HepG2 (cell line): Measurements from ENCODE around the gene SLCO4A1. TPM values are rescaled to one million over a fixed set of nuclear protein-coding genes. Genes with fewer than 3 reads are reported as not detected.

ENCODE experiments used
- ATAC-seq: fragments of 200-7000 bp; cut with Tn5 transposase; 3 replicates; pipeline ENCODE4 v1.9.1; 2020; ENCODE audit warnings: mild to moderate bottlenecking, moderate library complexity
- BruUV-seq: library from RNA; stranded (reverse); fragments of 400-500 nt; replicated peaks from 2 replicates; lab custom pipeline; 2021; lab: Mats Ljungman, UMichigan
- CTCF ChIA-PET: fragments of 300-600 bp; formaldehyde crosslinking; extraction: SDS; loops from one replicate; lab custom pipeline; 2021; ENCODE audit warnings: low total read pairs, inconsistent platforms, low intra/inter-chr PET ratio; lab: Yijun Ruan, JAX
- POLR2A ChIA-PET: fragments of 350-600 bp; sonication (Branson Sonifier 250); formaldehyde crosslinking; loops from one replicate; lab custom pipeline; 2020; ENCODE audit warnings: antibody characterized with exemption, inconsistent platforms; lab: Yijun Ruan, JAX
- DNase-seq: peaks from one replicate; pipeline ENCODE4 v3.0.0-alpha.2; 2015; ENCODE audit warnings: low spot score
- FAIRE-seq: peaks from 3 replicates; lab custom pipeline; 2011; peaks lifted over from hg19 to GRCh38; lab: Jason Lieb, UNC
- H2AFZ ChIP-seq: one replicate; pipeline ENCODE4 v1.6.1; 2011; ENCODE audit warnings: low read length, inconsistent platforms
- H3K27ac ChIP-seq: fragments of 300-600 bp; 3 replicates; pipeline ENCODE4 v1.8.0; 2011; ENCODE audit warnings: mixed run types, mild to moderate bottlenecking, mixed read lengths, low read length, inconsistent platforms; ENCODE audit not compliant: insufficient read depth; ENCODE audit errors: extremely low read length
- H3K27me3 ChIP-seq, 2 experiments: fragments of 200-600 bp in 1 of 2; 2 replicates in 1 of 2; 3 replicates in 1 of 2; pipeline versions ENCODE4 v1.6.0 to v1.8.0; 2011; ENCODE audit warnings: low read length in 2 of 2, mild to moderate bottlenecking in 2 of 2, moderate library complexity in 2 of 2, inconsistent platforms in 1 of 2; ENCODE audit not compliant: insufficient read depth in 2 of 2, control insufficient read depth in 1 of 2
- H3K36me3 ChIP-seq, 2 experiments: fragments of 200-600 bp in 1 of 2; replicated peaks in 1 of 2; 2 replicates in 1 of 2; 3 replicates in 1 of 2; pipeline versions ENCODE4 v1.5.1 to v1.8.0; 2011; ENCODE audit warnings: low read length in 2 of 2, inconsistent platforms in 1 of 2; ENCODE audit not compliant: insufficient read depth in 2 of 2, control insufficient read depth in 1 of 2
- H3K4me1 ChIP-seq: 2 replicates; pipeline ENCODE4 v1.5.1; 2012; ENCODE audit warnings: low read length, inconsistent platforms; ENCODE audit not compliant: insufficient read depth
- H3K4me2 ChIP-seq: 2 replicates; pipeline ENCODE4 v1.6.0; 2011; ENCODE audit warnings: low read depth, low read length, inconsistent platforms
- H3K4me3 ChIP-seq, 3 experiments: fragments of 200-600 bp in 1 of 3; sonication (generic), shearing (Covaris generic) in 1 of 3; replicated peaks in 1 of 3; 2 replicates each; pipeline ENCODE4 v1.5.1; 2011 to 2016; ENCODE audit warnings: low read length in 3 of 3, inconsistent platforms in 2 of 3, low read depth in 2 of 3, mild to moderate bottlenecking in 2 of 3, control low read depth in 1 of 3, mixed read lengths in 1 of 3; ENCODE audit not compliant: insufficient read depth in 1 of 3
- H3K79me2 ChIP-seq: one replicate; pipeline ENCODE4 v1.6.1; 2011; ENCODE audit warnings: low read length, inconsistent platforms; ENCODE audit not compliant: insufficient read depth
- H3K9ac ChIP-seq: 2 replicates; pipeline ENCODE4 v1.6.0; 2011; ENCODE audit warnings: mild to moderate bottlenecking, low read depth, low read length, inconsistent platforms; ENCODE audit not compliant: insufficient read depth
- H3K9me3 ChIP-seq: 2 replicates; pipeline ENCODE4 v1.5.1; 2012; ENCODE audit warnings: mild to moderate bottlenecking, low read length
- H4K20me1 ChIP-seq: 2 replicates; pipeline ENCODE4 v1.6.0; 2011; ENCODE audit warnings: inconsistent platforms, mild to moderate bottlenecking, low read length, moderate library complexity; ENCODE audit not compliant: insufficient read depth
- FIP1L1 ChIP-seq: fragments of 200-400 bp; formaldehyde crosslinking; IDR thresholded peaks from 2 replicates; pipeline ENCODE4 v1.6.1; 2018; ENCODE audit warnings: low read depth, mild to moderate bottlenecking, low read length, moderate library complexity, borderline replicate concordance; ENCODE audit not compliant: insufficient read depth
- KAT2B ChIP-seq: fragments of 150-350 bp; IDR thresholded peaks from 2 replicates; pipeline ENCODE4 v1.6.1; 2014; ENCODE audit warnings: low read depth, low read length, borderline replicate concordance
- NR0B2 ChIP-seq: sonication (generic); formaldehyde crosslinking; IDR thresholded peaks from 2 replicates; pipeline ENCODE4 v1.4.0; 2020; ENCODE audit warnings: mild to moderate bottlenecking, missing genetic modification reagents
- RAD21 ChIP-seq: fragments of 450-650 bp; formaldehyde crosslinking; IDR thresholded peaks from 2 replicates; pipeline ENCODE4 v1.5.0; 2020; ENCODE audit warnings: mild to moderate bottlenecking
- ZBTB26 ChIP-seq: IDR thresholded peaks from 2 replicates; pipeline ENCODE4 v1.6.1; 2016; ENCODE audit warnings: missing compliant biosample characterization, missing genetic modification reagents, borderline replicate concordance
- ZNF891 ChIP-seq: sonication (generic); formaldehyde crosslinking; IDR thresholded peaks from 2 replicates; pipeline ENCODE4 v1.5.0; 2020; ENCODE audit warnings: mild to moderate bottlenecking, missing genetic modification reagents
- WGBS: methylation state at CpG from one replicate; pipeline ENCODE4 v1.1.6; 2017; ENCODE audit warnings: low lambda C conversion rate; 5-methylcytosine and 5-hydroxymethylcytosine counted together
- in situ Hi-C: cut with HindIII; loops from 2 replicates; pipeline ENCODE4 v1.10.0; 2017; ENCODE audit warnings: low pct_unique_long_range_greater_than_20kb; ENCODE audit not compliant: extremely low pct_ligation_motif_present
- intact Hi-C: fragments of 100-400 bp; cut with micrococcal nuclease; formaldehyde crosslinking; loops from one replicate; pipeline ENCODE4 v1.10.0; 2022; ENCODE audit not compliant: unreplicated experiment
- polyA plus RNA-seq, 8 experiments: library from polyadenylated mRNA; depleted of rRNA in 3 of 8; stranded (reverse) in 7 of 8; unstranded in 1 of 8; fragments of >200 nt; fragmentation: Illumina TruSeq in 4 of 8; extraction: Trizol in 4 of 8; gene quantifications; 2 replicates each; pipeline versions ENCODE4 v1.2.1 to v1.2.3, GENCODE V29; 2011 to 2016; ENCODE audit warnings: low read depth in 4 of 8, missing spikeins in 1 of 8, mixed read lengths in 1 of 8; ENCODE audit not compliant: insufficient read depth in 1 of 8
- total RNA-seq, 5 experiments: library from RNA; depleted of rRNA; stranded (reverse); fragments of >200 nt; fragmentation: Illumina TruSeq; extraction: Trizol; gene quantifications; 2 replicates each; pipeline ENCODE4 v1.2.3, GENCODE V29; 2016; ENCODE audit warnings: low read depth in 1 of 5
- TF ChIP-seq, protein P1 (sequence below): sonication (generic); formaldehyde crosslinking; IDR thresholded peaks from 2 replicates; pipeline ENCODE4 v1.9.0; 2022; ENCODE audit warnings: missing genetic modification reagents, mild to moderate bottlenecking, borderline replicate concordance
- TF ChIP-seq, protein P2 (sequence below): sonication (generic); formaldehyde crosslinking; IDR thresholded peaks from 2 replicates; pipeline ENCODE4 v1.5.0; 2020; ENCODE audit warnings: mild to moderate bottlenecking, missing genetic modification reagents, moderate library complexity

The SLCO4A1 gene
- total and polyA plus RNA-seq, 2 of the 13 experiments (the other 11 are each of a cell fraction or from before 2014, with no cell fraction given), result 55.5 to 112 TPM

DNA sequence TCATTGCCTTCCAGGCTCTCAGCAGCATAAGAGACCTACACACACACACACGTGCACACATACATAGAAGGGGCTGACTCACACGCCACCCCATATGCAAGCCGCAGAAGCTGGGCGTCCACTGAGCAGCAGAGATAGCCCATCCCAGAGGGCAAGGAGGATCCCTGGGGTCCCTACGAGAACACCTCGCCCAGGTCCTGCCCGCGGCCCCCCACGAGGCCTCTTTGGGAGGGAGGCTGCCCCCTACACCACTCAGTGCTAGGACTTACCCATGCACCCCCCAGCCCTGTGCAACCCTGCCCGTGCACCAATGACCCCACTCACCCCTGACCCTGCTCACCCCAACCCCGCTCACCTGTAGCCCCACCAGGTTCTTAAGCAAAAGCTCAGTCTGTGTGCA lies 45.8 kb downstream of the SLCO4A1 start:
- Histone ChIP-seq H3K9me3 (no peaks in the 10 kb centered on the region), H3K79me2 (no peaks in the 10 kb centered on the region), H3K27ac (no peak overlapping the region), H3K4me2 (no peak overlapping the region), H3K4me3 (no peak overlapping the region), H4K20me1 (no peaks in the 10 kb centered on the region; the same call in 1 of the 2 replicates), H3K4me1 (peaks cover 8% of the 10 kb centered on the region; the same call in 1 of the 2 replicates), H3K27me3 (peaks cover 31 to 85% of the 10 kb centered on the region in 2 experiments), H2AFZ (no peak overlapping the region), H3K9ac (no peak overlapping the region), H3K36me3 (no peaks in the 10 kb centered on the region)
- ChIA-PET CTCF (interaction anchor here (1.0 kb wide), 1 partner anchor 103 kb away, joined by 3 read pairs; no protein-coding TSS in a partner anchor), POLR2A (no interaction called here)
- no peak for ATAC-seq
- intact Hi-C loops (loop anchor here (5.0 kb wide), 1 partner anchor 104 kb away; no protein-coding TSS in a partner anchor), in situ Hi-C loops (loop anchor here (10.0 kb wide), 1 partner anchor 87 kb away; no protein-coding TSS in a partner anchor)
- no peak for FAIRE-seq
- 52% methylated on average over 11 of the region's 11 CpGs for WGBS
- TF ChIP-seq NR0B2 (no peak), FIP1L1 (no peak)
- no peak for DNase-seq
- no TSS peak for BruUV-seq

DNA sequence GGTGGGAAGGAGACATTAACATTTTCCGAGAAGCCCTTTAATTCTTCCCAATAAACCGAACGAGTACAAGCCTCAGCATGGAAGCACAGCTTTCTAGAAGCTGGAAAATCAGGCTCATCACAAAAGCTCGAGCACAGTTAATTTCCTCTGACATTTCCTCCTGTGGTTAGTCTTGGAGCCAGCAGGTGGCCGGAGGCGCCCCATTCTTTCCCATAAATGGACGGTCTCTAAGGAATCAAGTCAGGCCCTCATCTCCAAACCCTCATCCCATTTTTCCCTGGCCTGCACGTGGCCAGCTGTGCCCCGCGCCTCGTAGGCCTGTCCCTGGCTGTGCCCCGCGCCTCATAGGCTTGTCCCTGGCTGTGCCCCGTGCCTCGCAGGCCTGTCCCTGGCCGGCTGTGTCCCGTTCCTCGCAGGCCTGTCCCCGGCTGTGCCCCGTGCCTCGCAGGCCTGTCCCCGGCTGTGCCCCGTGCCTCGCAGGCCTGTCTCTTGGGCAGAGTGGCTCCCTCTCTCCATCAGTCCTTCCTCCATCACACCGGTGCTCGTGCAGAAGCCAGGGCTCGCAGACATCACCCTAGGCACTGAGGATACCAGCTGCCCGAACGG lies 46.7 kb downstream of the SLCO4A1 start:
- WGBS, result 35% methylated on average over 29 of the region's 29 CpGs
- intact Hi-C loops (loop anchor here (5.0 kb wide), 1 partner anchor 103 kb away; no protein-coding TSS in a partner anchor), in situ Hi-C loops (loop anchor here (10.0 kb wide), 1 partner anchor 86 kb away; no protein-coding TSS in a partner anchor)
- Histone ChIP-seq H4K20me1 (peaks cover 1% of the 10 kb centered on the region; the same call in 1 of the 2 replicates), H3K79me2 (no peaks in the 10 kb centered on the region), H3K27ac (no peak overlapping the region), H3K27me3 (peaks cover 40 to 92% of the 10 kb centered on the region in 2 experiments), H3K4me1 (peaks cover 8% of the 10 kb centered on the region; the same call in 1 of the 2 replicates), H3K4me2 (no peak overlapping the region), H3K4me3 (no peak overlapping the region), H3K9me3 (no peaks in the 10 kb centered on the region), H2AFZ (no peak overlapping the region), H3K36me3 (no peaks in the 10 kb centered on the region), H3K9ac (no peak overlapping the region)
- no TSS peak for BruUV-seq
- FAIRE-seq, result peak; percentile 62
- peak; percentile 29 for DNase-seq
- peak; percentile 48 for ATAC-seq
- CTCF ChIA-PET, result interaction anchor here (1.0 to 1.5 kb wide), 2 partner anchors 102 kb away, joined by 3 to 6 read pairs; no protein-coding TSS in a partner anchor
- POLR2A ChIA-PET, result no interaction called here
- TF ChIP-seq KAT2B (no peak), RAD21 (CRISPR knock-in tag) (peak; percentile 25; the same call in 1 of the 2 replicates), ZBTB26 (no peak), ZNF891 (CRISPR knock-in tag) (peak; percentile 36; the same call in 1 of the 2 replicates), NR0B2 (0 out of 2 replicates have a peak, but pooled peaks have one; percentile 7)
- TF ChIP-seq, protein P1, sequence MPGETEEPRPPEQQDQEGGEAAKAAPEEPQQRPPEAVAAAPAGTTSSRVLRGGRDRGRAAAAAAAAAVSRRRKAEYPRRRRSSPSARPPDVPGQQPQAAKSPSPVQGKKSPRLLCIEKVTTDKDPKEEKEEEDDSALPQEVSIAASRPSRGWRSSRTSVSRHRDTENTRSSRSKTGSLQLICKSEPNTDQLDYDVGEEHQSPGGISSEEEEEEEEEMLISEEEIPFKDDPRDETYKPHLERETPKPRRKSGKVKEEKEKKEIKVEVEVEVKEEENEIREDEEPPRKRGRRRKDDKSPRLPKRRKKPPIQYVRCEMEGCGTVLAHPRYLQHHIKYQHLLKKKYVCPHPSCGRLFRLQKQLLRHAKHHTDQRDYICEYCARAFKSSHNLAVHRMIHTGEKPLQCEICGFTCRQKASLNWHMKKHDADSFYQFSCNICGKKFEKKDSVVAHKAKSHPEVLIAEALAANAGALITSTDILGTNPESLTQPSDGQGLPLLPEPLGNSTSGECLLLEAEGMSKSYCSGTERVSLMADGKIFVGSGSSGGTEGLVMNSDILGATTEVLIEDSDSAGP (CRISPR knock-in tag), result peak; percentile 42; the same call in 1 of the 2 replicates
- TF ChIP-seq, protein P2, sequence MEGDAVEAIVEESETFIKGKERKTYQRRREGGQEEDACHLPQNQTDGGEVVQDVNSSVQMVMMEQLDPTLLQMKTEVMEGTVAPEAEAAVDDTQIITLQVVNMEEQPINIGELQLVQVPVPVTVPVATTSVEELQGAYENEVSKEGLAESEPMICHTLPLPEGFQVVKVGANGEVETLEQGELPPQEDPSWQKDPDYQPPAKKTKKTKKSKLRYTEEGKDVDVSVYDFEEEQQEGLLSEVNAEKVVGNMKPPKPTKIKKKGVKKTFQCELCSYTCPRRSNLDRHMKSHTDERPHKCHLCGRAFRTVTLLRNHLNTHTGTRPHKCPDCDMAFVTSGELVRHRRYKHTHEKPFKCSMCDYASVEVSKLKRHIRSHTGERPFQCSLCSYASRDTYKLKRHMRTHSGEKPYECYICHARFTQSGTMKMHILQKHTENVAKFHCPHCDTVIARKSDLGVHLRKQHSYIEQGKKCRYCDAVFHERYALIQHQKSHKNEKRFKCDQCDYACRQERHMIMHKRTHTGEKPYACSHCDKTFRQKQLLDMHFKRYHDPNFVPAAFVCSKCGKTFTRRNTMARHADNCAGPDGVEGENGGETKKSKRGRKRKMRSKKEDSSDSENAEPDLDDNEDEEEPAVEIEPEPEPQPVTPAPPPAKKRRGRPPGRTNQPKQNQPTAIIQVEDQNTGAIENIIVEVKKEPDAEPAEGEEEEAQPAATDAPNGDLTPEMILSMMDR (CRISPR knock-in tag), result peak; percentile 39
